GM15510 (cell line): Measurements from ENCODE around the gene CXCL6.

Experiments used
- POLR2A ChIP-seq: IDR thresholded peaks from 3 replicates; pipeline ENCODE4 v1.6.1; 2011; ENCODE audit warnings: borderline replicate concordance; ENCODE audit not compliant: insufficient read length; ENCODE audit errors: extremely low read depth

Gene CXCL6

DNA sequence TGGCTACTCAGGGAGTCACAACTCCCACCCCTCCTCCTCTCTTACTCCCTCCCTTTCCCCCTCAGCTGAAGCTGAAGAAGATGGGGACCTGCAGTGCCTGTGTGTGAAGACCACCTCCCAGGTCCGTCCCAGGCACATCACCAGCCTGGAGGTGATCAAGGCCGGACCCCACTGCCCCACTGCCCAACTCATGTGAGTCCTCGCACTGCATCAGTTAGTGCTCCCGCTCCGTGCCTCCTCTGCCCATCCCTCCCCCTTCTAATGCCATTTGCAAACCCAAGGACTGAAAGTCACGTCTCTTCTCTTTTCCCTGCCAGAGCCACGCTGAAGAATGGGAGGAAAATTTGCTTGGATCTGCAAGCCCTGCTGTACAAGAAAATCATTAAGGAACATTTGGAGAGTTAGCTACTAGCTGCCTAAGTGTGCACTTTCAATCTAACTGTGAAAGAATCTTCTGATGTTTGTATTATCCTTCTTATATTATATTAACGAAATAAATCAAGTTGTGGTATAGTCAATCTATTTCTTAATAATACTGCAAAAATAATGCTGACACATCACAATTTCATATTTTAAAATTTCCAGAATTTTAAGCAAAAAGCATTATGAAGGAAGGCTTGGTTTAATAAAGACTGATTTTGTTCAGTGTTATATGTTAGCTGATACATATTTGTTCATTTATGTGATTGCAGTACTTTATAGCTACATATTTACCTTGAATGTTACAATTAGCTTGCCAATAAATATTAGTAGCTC is 17.4 kb downstream of the CXCL6 start:
- no peak for TF ChIP-seq POLR2A

DNA sequence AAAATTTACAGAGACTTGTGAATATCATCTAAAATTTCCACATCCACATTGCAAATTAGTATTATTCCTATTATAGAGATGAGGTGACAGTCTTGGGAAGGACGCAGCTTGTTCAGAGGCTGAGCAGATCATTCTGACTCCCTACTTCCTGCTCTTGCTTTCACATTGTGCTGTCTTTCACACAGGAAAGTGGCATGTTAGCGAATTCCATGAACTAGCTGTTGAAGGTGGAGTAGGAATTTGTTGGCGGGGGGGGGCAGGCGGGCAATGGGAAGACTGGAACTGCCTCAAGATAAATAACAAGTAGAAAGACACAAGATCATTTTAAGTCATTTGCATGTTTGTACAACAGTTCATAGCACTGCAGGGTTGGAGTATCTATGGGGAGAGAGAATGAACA is 18.9 kb downstream of the CXCL6 start:
- TF ChIP-seq POLR2A, result no peak

DNA sequence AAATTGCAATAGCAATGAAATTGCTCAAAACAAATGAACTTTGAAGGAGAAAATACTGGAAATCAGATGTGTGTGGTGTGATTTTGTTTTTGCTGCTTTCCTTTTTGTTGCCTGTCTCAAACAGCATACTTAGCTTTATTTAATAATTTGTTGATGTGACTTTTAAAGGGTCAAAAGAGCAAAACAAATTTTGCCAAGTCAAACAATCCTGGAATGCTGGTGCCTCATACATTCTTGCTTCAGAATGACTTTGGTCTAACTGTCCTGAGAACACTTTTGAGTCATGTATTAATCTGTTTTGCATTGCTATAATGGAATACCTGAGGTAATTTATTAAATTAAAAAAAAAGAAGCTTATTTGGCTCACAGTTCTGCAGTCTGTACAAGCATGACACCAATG is 20.0 kb downstream of the CXCL6 start:
- no peak for TF ChIP-seq POLR2A

DNA sequence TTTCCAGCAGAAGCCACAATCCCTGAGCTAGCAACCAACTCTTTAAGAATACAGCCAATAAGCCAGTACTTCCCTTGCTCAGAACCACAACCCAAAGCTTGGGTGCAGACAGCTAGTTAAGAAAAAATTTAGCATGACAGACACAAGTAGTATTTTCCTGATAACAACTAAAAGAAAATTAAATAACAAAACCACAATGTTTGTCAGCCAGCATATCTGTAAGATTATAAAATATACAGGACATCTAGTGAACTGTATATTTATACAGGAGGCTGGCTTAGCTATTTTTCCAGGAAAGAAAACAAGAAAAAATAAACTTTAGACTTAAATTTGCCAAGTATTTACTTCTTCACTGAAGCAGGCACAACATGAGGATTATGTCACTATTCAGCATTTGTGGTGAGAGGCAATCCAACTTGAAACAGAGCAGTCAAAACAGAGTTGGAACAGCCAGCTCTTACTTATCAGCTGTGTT is 23.2 kb downstream of the CXCL6 start:
- TF ChIP-seq POLR2A, result no peak

GRCh38 chr4:73860181-73860580 is 23.7 kb downstream of the CXCL6 start:
- TF ChIP-seq POLR2A, result no peak

GRCh38 chr4:73860917-73861316 is 24.4 kb downstream of the CXCL6 start:
- TF ChIP-seq POLR2A, result no peak

- TF ChIP-seq POLR2A, result no peak
Measured at GRCh38 chr4:73862322-73862721, 25.8 kb downstream of the CXCL6 start.

DNA sequence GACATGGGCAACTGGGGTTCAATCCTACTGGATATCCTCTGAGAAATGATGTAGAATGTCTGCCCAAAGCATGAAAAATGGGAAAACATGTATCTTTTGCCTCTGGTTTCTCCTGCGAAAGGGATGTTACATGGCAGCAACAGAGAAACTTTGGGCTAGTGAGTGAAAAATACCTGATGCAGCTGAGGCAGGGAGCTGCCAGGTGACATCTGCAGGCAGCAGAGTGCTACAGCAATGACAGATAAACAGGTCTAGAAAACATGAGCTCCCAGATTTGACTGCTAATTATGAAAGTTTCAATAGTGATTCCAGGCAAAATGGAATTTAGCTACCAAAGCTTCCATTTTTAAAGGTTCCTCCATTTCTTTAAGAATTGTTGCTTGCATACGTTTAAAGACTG is 27.9 kb downstream of the CXCL6 start:
- no peak for TF ChIP-seq POLR2A

DNA sequence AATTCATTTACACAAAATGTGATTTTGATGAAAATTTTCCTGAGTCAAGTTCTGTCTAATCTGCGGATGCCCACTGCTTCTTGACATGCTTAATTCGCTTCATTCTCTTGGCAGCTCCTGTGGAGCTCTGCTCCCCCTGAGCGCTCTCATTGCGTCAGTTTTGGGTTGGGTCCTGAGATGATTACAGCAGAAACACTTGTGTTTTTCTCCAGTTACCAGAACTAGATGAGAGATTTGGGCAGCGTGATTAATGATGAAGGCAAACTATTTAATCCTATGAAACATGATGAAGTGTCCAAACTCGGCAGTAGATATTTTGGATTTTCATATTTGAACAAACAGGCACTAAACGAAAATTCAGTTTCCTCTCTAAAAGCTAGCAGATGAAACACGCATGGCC is 28.5 kb downstream of the CXCL6 start:
- no peak for TF ChIP-seq POLR2A

DNA sequence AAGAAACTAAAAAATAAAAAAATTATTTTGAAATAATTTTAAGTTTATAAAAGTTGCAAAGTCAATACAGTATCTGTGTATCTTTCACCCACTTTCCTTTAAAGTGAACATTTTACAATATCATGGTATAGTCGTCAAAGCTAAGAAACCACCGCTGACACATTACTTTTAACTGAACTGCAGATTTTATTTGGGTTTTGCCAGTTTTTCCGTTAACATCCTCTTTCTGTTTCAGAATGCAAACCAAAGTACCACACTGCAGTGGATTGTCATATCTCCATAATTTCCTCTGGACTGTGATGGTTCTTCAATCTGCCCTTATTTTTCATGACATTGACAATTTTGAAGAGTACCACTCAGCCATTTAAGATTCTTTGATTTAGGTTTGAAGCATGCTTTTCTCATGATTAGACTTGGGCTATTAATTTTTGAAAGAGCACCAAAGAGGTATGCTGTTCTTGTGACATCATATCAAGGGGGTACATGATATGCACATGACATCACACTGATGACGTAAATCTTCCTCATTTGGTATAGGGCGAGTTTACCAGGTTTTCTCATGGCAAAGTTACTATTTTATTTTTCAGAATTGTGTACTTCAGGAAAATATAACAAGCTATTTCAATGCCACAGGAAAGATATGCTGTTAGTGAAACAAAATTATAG is 29.1 kb downstream of the CXCL6 start:
- TF ChIP-seq POLR2A, result no peak

DNA sequence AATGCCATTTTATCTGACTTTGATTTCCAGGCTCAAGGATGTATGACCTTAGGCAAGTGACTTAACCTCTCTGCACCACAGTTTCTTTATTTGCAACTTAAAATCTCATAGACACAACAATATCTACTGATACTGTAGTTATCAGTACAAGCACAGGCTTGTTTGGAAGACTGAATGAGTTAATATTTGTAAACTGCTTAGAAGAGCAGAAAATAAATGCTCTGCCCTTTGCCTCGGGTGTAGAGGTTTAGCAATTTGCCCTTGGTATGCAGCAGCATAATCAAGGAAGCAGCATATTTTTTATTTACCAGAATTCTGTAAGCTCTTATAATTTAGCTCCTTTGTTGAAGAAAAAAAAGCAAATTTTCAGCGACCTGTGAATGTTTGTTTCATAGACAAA is 29.8 kb downstream of the CXCL6 start:
- TF ChIP-seq POLR2A, result no peak

- no peak for TF ChIP-seq POLR2A
Measured at GRCh38 chr4:73867783-73868182, 31.3 kb downstream of the CXCL6 start.

DNA sequence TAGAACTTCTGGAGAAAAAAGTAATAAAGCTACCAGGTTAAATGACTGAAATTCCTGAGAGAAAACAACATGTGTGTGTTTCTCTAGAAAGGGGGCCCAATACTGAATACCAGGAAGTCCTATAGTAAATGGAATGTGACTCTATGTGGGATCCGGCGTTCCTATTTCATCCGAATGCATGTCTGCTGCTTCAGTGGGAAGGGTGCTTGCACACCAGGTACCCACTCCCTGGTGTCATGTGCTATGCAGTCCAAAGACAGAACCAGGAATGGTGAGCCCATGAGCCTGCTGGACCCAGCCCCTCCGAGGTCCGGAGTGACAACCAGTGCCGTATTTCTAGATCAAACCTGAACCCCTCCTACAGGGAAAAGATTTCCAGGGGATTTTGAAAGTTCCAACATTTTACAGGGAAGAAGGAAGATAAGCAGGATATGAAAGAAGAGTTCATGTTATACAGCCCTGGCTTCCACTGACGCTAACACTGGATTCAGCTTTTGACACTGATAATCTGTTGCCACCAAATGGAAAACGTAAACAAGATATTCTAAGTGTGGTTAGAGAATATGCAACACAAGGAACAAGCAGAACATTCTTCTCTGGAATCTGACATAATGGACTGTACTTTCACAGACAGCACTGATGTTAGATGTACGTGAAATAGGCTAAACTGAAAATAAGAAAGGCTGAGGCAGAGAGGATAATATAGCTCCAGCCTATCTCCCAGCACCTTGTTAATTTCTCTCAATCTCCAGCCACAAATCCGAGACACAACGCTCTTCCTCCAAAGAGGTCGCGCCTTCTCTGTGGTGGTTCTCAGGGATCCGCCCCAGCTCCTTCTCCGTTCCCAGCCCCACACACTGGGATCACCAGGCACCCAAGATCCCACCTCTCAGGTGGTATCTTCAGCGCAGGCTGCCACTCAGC is 32.0 kb downstream of the CXCL6 start:
- no peak for TF ChIP-seq POLR2A

GRCh38 chr4:73869130-73870055 is 32.9 kb downstream of the CXCL6 start, which contains the start of gene CXCL1:
Gene CXCL1 (plus strand): TSS chr4:73869393. CDS start chr4:73869471, 78 bp downstream.
- no peak for TF ChIP-seq POLR2A
